H9 (cell line): ENCODE results near the gene TEX264. TPM values are rescaled to one million over a fixed set of nuclear protein-coding genes. Genes with fewer than 3 reads are reported as not detected.

Experiments
- DNase-seq: peaks from one replicate; pipeline ENCODE4 v3.0.0-alpha.2; 2017
- H2AFZ ChIP-seq: one replicate; pipeline ENCODE4 v1.6.1; 2013; ENCODE audit warnings: mild to moderate bottlenecking, low read length, control low read depth, moderate library complexity
- H2AK5ac ChIP-seq: 2 replicates; pipeline ENCODE4 v1.6.1; 2013; ENCODE audit warnings: low read length, control low read depth, mixed read lengths; ENCODE audit not compliant: insufficient read length
- H2BK120ac ChIP-seq: one replicate; pipeline ENCODE4 v1.6.1; 2013; ENCODE audit warnings: low read depth, mild to moderate bottlenecking, low read length, control low read depth, inconsistent platforms; ENCODE audit not compliant: poor library complexity, severe bottlenecking
- H2BK12ac ChIP-seq: 2 replicates; pipeline ENCODE4 v1.6.1; 2013; ENCODE audit warnings: low read length, control low read depth, mixed read lengths, low read depth; ENCODE audit not compliant: insufficient read length
- H2BK15ac ChIP-seq: 2 replicates; pipeline ENCODE4 v1.6.1; 2013; ENCODE audit warnings: low read depth, low read length, control low read depth
- H2BK20ac ChIP-seq: one replicate; pipeline ENCODE4 v1.6.1; 2013; ENCODE audit warnings: low read depth, mild to moderate bottlenecking, low read length, control low read depth, inconsistent platforms; ENCODE audit not compliant: poor library complexity, severe bottlenecking
- H2BK5ac ChIP-seq: 2 replicates; pipeline ENCODE4 v1.6.1; 2013; ENCODE audit warnings: low read length, control low read depth, mixed read lengths; ENCODE audit not compliant: insufficient read length
- H3K14ac ChIP-seq: 2 replicates; pipeline ENCODE4 v1.6.1; 2013; ENCODE audit warnings: low read length, control low read depth; ENCODE audit not compliant: insufficient read depth
- H3K18ac ChIP-seq: 2 replicates; pipeline ENCODE4 v1.6.1; 2013; ENCODE audit warnings: low read depth, mild to moderate bottlenecking, mixed read lengths, low read length, control low read depth; ENCODE audit not compliant: insufficient read length
- H3K23ac ChIP-seq: 2 replicates; pipeline ENCODE4 v1.6.1; 2013; ENCODE audit warnings: low read length, control low read depth, mixed read lengths, low read depth; ENCODE audit not compliant: insufficient read length
- H3K23me2 ChIP-seq: 2 replicates; pipeline ENCODE4 v1.6.1; 2013; ENCODE audit warnings: low read depth, mild to moderate bottlenecking, mixed read lengths, low read length, control low read depth; ENCODE audit not compliant: insufficient read length, poor library complexity, severe bottlenecking
- H3K27ac ChIP-seq: 2 replicates; pipeline ENCODE4 v1.5.1; 2013; ENCODE audit warnings: low read length, control low read depth, mixed read lengths, low read depth; ENCODE audit not compliant: insufficient read length
- H3K27me3 ChIP-seq: 2 replicates; pipeline ENCODE4 v1.6.1; 2013; ENCODE audit warnings: low read length, control low read depth, inconsistent platforms; ENCODE audit not compliant: insufficient read depth
- H3K4ac ChIP-seq: 2 replicates; pipeline ENCODE4 v1.6.1; 2013; ENCODE audit warnings: low read depth, mild to moderate bottlenecking, control low read depth, inconsistent platforms, low read length, moderate library complexity
- H3K4me1 ChIP-seq: 2 replicates; pipeline ENCODE4 v1.6.1; 2013; ENCODE audit warnings: low read length, control low read depth, inconsistent platforms; ENCODE audit not compliant: insufficient read depth
- H3K4me2 ChIP-seq: 2 replicates; pipeline ENCODE4 v1.6.1; 2013; ENCODE audit warnings: low read length, control low read depth, mixed read lengths; ENCODE audit not compliant: insufficient read length, insufficient read depth
- H3K56ac ChIP-seq: 2 replicates; pipeline ENCODE4 v1.6.1; 2013; ENCODE audit warnings: low read depth, mild to moderate bottlenecking, mixed read lengths, low read length, control low read depth; ENCODE audit not compliant: insufficient read length
- H3K79me1 ChIP-seq: 2 replicates; pipeline ENCODE4 v1.6.1; 2013; ENCODE audit warnings: low read depth, mild to moderate bottlenecking, moderate library complexity, low read length, control low read depth, inconsistent platforms; ENCODE audit not compliant: insufficient read depth, poor library complexity, severe bottlenecking
- H3K79me2 ChIP-seq: 2 replicates; pipeline ENCODE4 v1.6.1; 2013; ENCODE audit warnings: low read length, control low read depth, inconsistent platforms; ENCODE audit not compliant: insufficient read depth
- H3K9ac ChIP-seq: 2 replicates; pipeline ENCODE4 v1.6.1; 2013; ENCODE audit warnings: low read length, control low read depth, mixed read lengths; ENCODE audit not compliant: insufficient read length; ENCODE audit errors: extremely low read depth
- H3K9me3 ChIP-seq: one replicate; pipeline ENCODE4 v1.6.1; 2013; ENCODE audit warnings: low read depth, low read length, inconsistent platforms; ENCODE audit not compliant: control insufficient read depth
- H3T11ph ChIP-seq: one replicate; pipeline ENCODE4 v1.6.1; 2013; ENCODE audit warnings: mild to moderate bottlenecking, low read length, control low read depth, inconsistent platforms
- H4K20me1 ChIP-seq: one replicate; pipeline ENCODE4 v1.6.1; 2013; ENCODE audit not compliant: control insufficient read depth, insufficient read length, insufficient read depth
- H4K5ac ChIP-seq: 2 replicates; pipeline ENCODE4 v1.6.1; 2013; ENCODE audit warnings: low read depth, mild to moderate bottlenecking, mixed read lengths, low read length, control low read depth; ENCODE audit not compliant: insufficient read length
- H4K8ac ChIP-seq: replicated peaks from 2 replicates; pipeline ENCODE4 v1.6.1; 2013; ENCODE audit warnings: low read length, control low read depth, mixed read lengths, low read depth; ENCODE audit not compliant: insufficient read length
- H4K91ac ChIP-seq: 2 replicates; pipeline ENCODE4 v1.6.1; 2013; ENCODE audit warnings: low read depth, mild to moderate bottlenecking, moderate library complexity, mixed read lengths, low read length, control low read depth; ENCODE audit not compliant: insufficient read length
- H3K27ac Mint-ChIP-seq, 3 experiments: 2 replicates in 2 of 3; 3 replicates in 1 of 3; pipeline ENCODE4 v1.8.0; 2020 to 2021; ENCODE audit warnings: mixed read lengths in 3 of 3, mild to moderate bottlenecking in 1 of 3, moderate library complexity in 1 of 3
- H3K27me3 Mint-ChIP-seq: 2 replicates; pipeline ENCODE4 v1.8.0; 2021; ENCODE audit warnings: low read depth, mild to moderate bottlenecking, moderate library complexity, mixed read lengths
- H3K36me3 Mint-ChIP-seq, 3 experiments: 2 replicates in 2 of 3; 3 replicates in 1 of 3; pipeline ENCODE4 v1.8.0; 2020 to 2021; ENCODE audit warnings: low read depth in 3 of 3, mixed read lengths in 3 of 3; ENCODE audit not compliant: insufficient read depth in 1 of 3
- H3K4me1 Mint-ChIP-seq, 2 experiments: 2 replicates each; pipeline ENCODE4 v1.8.0; 2020; ENCODE audit warnings: mixed read lengths in 2 of 2
- H3K4me3 Mint-ChIP-seq, 2 experiments: 2 replicates in 1 of 2; 3 replicates in 1 of 2; pipeline ENCODE4 v1.8.0; 2020 to 2021; ENCODE audit warnings: mild to moderate bottlenecking in 2 of 2, mixed read lengths in 2 of 2, moderate library complexity in 1 of 2
- H3K9me3 Mint-ChIP-seq, 2 experiments: 2 replicates in 1 of 2; 3 replicates in 1 of 2; pipeline ENCODE4 v1.8.0; 2020; ENCODE audit warnings: mild to moderate bottlenecking in 2 of 2, mixed read lengths in 2 of 2, moderate library complexity in 1 of 2
- WGBS: extraction: QIAGEN DNeasy Blood & Tissue Kit; methylation state at CpG from one replicate; pipeline ENCODE4 v1.1.7; 2013; ENCODE audit warnings: missing lambda C conversion rate, low lambda C conversion rate, mixed read lengths; ENCODE audit not compliant: insufficient read length; ENCODE audit errors: extremely low coverage; 5-methylcytosine and 5-hydroxymethylcytosine counted together
- total RNA-seq: library from RNA; stranded (reverse); gene quantifications from 2 replicates; pipeline ENCODE4 v1.2.1, GENCODE V29; 2021
- TF ChIP-seq, protein P1 (sequence below): fragments of 200-600 bp; sonication (generic); conservative IDR thresholded peaks from 3 replicates; pipeline ENCODE4 v1.8.0; 2021; ENCODE audit warnings: antibody characterized with exemption, mild to moderate bottlenecking

TEX264 gene
- total RNA-seq, 1 experiment from 2014 or later, result 17.3 TPM

GRCh38 chr3:51668756-51669155 is 2.3 kb upstream of the TEX264 start:
- peaks cover 33 to 35% of the 10 kb centered on the region in 2 experiments for H3K4me1 Mint-ChIP-seq
- Histone ChIP-seq H3K79me2 (no peaks in the 10 kb centered on the region), H4K5ac (no peak overlapping the region), H3K4ac (no peak overlapping the region), H3K4me2 (no peak overlapping the region), H3K27me3 (no peaks in the 10 kb centered on the region), H3K18ac (no peak overlapping the region), H4K8ac (no peak overlapping the region), H2AK5ac (no peak overlapping the region), H3K56ac (no peak overlapping the region), H2BK5ac (no peak overlapping the region), H2BK20ac (no peak overlapping the region), H3K23me2 (peaks cover 8% of the 10 kb centered on the region), H3K27ac (no peak overlapping the region), H3K9me3 (no peaks in the 10 kb centered on the region), H2AFZ (no peak overlapping the region), H4K20me1 (no peaks in the 10 kb centered on the region), H3K79me1 (no peaks in the 10 kb centered on the region), H2BK12ac (no peak overlapping the region), H4K91ac (no peak overlapping the region), H3K9ac (no peak overlapping the region), H3T11ph (no peak overlapping the region), H3K14ac (no peak overlapping the region), H3K23ac (no peak overlapping the region), H2BK15ac (no peak overlapping the region), H3K4me1 (0 out of 2 replicates have a peak, but pooled peaks cover 2% of the 10 kb centered on the region), H2BK120ac (no peak overlapping the region)
- WGBS, result no CpG with 5 or more reads among the region's 1 CpG
- H3K4me3 Mint-ChIP-seq, result 0 out of 5 replicates have a peak overlapping the region, but pooled peaks of 1 of the 2 experiments have one; percentile 35
- H3K9me3 Mint-ChIP-seq, result no peaks in the 10 kb centered on the region
- H3K27me3 Mint-ChIP-seq, result peaks cover 7% of the 10 kb centered on the region
- no peak for DNase-seq
- peak overlapping the region; percentile 40 to 96 (median 65); a peak in 5 of 7 replicates for H3K27ac Mint-ChIP-seq
- peaks cover 1 to 6% (median 5%) of the 10 kb centered on the region in 3 experiments; a peak in 5 of 7 replicates for H3K36me3 Mint-ChIP-seq
- TF ChIP-seq, protein P1, sequence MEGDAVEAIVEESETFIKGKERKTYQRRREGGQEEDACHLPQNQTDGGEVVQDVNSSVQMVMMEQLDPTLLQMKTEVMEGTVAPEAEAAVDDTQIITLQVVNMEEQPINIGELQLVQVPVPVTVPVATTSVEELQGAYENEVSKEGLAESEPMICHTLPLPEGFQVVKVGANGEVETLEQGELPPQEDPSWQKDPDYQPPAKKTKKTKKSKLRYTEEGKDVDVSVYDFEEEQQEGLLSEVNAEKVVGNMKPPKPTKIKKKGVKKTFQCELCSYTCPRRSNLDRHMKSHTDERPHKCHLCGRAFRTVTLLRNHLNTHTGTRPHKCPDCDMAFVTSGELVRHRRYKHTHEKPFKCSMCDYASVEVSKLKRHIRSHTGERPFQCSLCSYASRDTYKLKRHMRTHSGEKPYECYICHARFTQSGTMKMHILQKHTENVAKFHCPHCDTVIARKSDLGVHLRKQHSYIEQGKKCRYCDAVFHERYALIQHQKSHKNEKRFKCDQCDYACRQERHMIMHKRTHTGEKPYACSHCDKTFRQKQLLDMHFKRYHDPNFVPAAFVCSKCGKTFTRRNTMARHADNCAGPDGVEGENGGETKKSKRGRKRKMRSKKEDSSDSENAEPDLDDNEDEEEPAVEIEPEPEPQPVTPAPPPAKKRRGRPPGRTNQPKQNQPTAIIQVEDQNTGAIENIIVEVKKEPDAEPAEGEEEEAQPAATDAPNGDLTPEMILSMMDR, result no peak
